ENCODE measurements around the gene ARID5B. TPM values are rescaled to one million over a fixed set of nuclear protein-coding genes. Genes with fewer than 3 reads are reported as not detected.
A peak's percentile ranks its signal among the peaks of the same experiment; 100 is the strongest.

Gene ARID5B
- total RNA-seq, 2 experiments from 2014 or later, result 49.2 to 51.3 TPM

- Mint-ChIP-seq H3K36me3 (ENCODE audit: low read depth) (peaks cover 58% of the 10 kb centered on the region), H3K27ac (no peak overlapping the region), H3K27me3 (no peaks in the 10 kb centered on the region), H3K4me1 (ENCODE audit: low read depth) (peaks cover 70% of the 10 kb centered on the region), H3K4me3 (peak overlapping the region; percentile 16), H3K9me3 (no peaks in the 10 kb centered on the region)
- intact Hi-C loops (cut with DNase I, micrococcal nuclease), result no loop called here
- ATAC-seq (ENCODE audit: poor library complexity) (no peak), DNase-seq (no peak)
- Histone ChIP-seq H3K27me3 (ENCODE audit: control insufficient read depth in 1 of 2, insufficient read depth in 2 of 2, low read length in 2 of 2) (no peaks in the 10 kb centered on the region), H3K4me1 (ENCODE audit: insufficient read depth, low read length) (peaks cover 15% of the 10 kb centered on the region), H3K36me3 (ENCODE audit: insufficient read depth, low read length) (peaks cover 27% of the 10 kb centered on the region), H3K27ac (ENCODE audit: low read depth in 1 of 2, low read length in 2 of 2) (no peak overlapping the region), H3K9me3 (ENCODE audit: control insufficient read depth in 1 of 2, insufficient read depth in 1 of 2, low read length in 2 of 2) (no peaks in the 10 kb centered on the region), H3K4me3 (ENCODE audit: low read length) (no peak overlapping the region)
- TF ChIP-seq CTCF (IDR thresholded peaks at IDR 0.05), result no peak
- POLR2A ChIA-PET, result no interaction called here
- CTCF ChIA-PET, result interaction anchor here (1.4 kb wide), 1 partner anchor 14 kb away, joined by 5 read pairs; no protein-coding TSS in a partner anchor
Observed at GRCh38 chr10:61910894-61911293, 9.4 kb downstream of the ARID5B start.

- Histone ChIP-seq H3K27me3 (ENCODE audit: control insufficient read depth in 1 of 2, insufficient read depth in 2 of 2, low read length in 2 of 2) (no peaks in the 10 kb centered on the region), H3K9me3 (ENCODE audit: control insufficient read depth in 1 of 2, insufficient read depth in 1 of 2, low read length in 2 of 2) (no peaks in the 10 kb centered on the region), H3K36me3 (ENCODE audit: insufficient read depth, low read length) (peaks cover 27% of the 10 kb centered on the region), H3K27ac (ENCODE audit: low read depth in 1 of 2, low read length in 2 of 2) (no peak overlapping the region), H3K4me3 (ENCODE audit: low read length) (no peak overlapping the region), H3K4me1 (ENCODE audit: insufficient read depth, low read length) (peaks cover 12% of the 10 kb centered on the region)
- POLR2A ChIA-PET, result interaction anchor here (0.7 kb wide), 1 partner anchor 10 kb away, joined by 3 read pairs; the partner anchor contains the start of gene ARID5B
- CTCF ChIA-PET, result no interaction called here
- no peaks in the 10 kb centered on the region for H3K9me3 Mint-ChIP-seq
- TF ChIP-seq CTCF (IDR thresholded peaks at IDR 0.05), result no peak
- ATAC-seq (ENCODE audit: poor library complexity), result no peak
- no peak overlapping the region for H3K27ac Mint-ChIP-seq
- no peaks in the 10 kb centered on the region for H3K27me3 Mint-ChIP-seq
- H3K36me3 Mint-ChIP-seq (ENCODE audit: low read depth), result peaks cover 60% of the 10 kb centered on the region
- H3K4me3 Mint-ChIP-seq, result no peak overlapping the region
- peaks cover 67% of the 10 kb centered on the region for H3K4me1 Mint-ChIP-seq (ENCODE audit: low read depth)
- intact Hi-C loops (cut with DNase I, micrococcal nuclease), result no loop called here
- DNase-seq, result no peak
Observed at GRCh38 chr10:61911425-61911824, 9.9 kb downstream of the ARID5B start.

- no peak overlapping the region for H3K4me3 Mint-ChIP-seq
- H3K36me3 Mint-ChIP-seq (ENCODE audit: low read depth), result peaks cover 73% of the 10 kb centered on the region
- H3K9me3 ChIP-seq (ENCODE audit: control insufficient read depth in 1 of 2, insufficient read depth in 1 of 2, low read length in 2 of 2), result peaks cover 4 to 8% of the 10 kb centered on the region in 2 experiments
- TF ChIP-seq CTCF (IDR thresholded peaks at IDR 0.05), result no peak
- DNase-seq (no peak), ATAC-seq (ENCODE audit: poor library complexity) (no peak)
- H3K36me3 ChIP-seq (ENCODE audit: insufficient read depth, low read length), result peaks cover 30% of the 10 kb centered on the region
- H3K4me1 ChIP-seq (ENCODE audit: insufficient read depth, low read length), result peaks cover 12% of the 10 kb centered on the region
- peaks cover 78% of the 10 kb centered on the region for H3K4me1 Mint-ChIP-seq (ENCODE audit: low read depth)
- no peak overlapping the region for H3K27ac ChIP-seq (ENCODE audit: low read depth in 1 of 2, low read length in 2 of 2)
- peaks cover 6% of the 10 kb centered on the region for H3K9me3 Mint-ChIP-seq
- intact Hi-C loops (cut with DNase I, micrococcal nuclease), result no loop called here
- no peak overlapping the region for H3K4me3 ChIP-seq (ENCODE audit: low read length)
- CTCF ChIA-PET, result interaction anchor here (0.8 kb wide), 1 partner anchor 16 kb away, joined by 4 read pairs; no protein-coding TSS in a partner anchor
- H3K27ac Mint-ChIP-seq, result no peak overlapping the region
- H3K27me3 Mint-ChIP-seq, result no peaks in the 10 kb centered on the region
- POLR2A ChIA-PET, result no interaction called here
- no peaks in the 10 kb centered on the region for H3K27me3 ChIP-seq (ENCODE audit: control insufficient read depth in 1 of 2, insufficient read depth in 2 of 2, low read length in 2 of 2)
Observed at GRCh38 chr10:61912981-61913380, 11.5 kb downstream of the ARID5B start.
